ENCODE data around the gene ARID5B. TPM values are rescaled to one million over a fixed set of nuclear protein-coding genes. Genes with fewer than 3 reads are reported as not detected.
A peak's percentile ranks its signal among the peaks of the same experiment; 100 is the strongest.

Gene ARID5B
- total RNA-seq, 1 experiment from 2014 or later: 0.04 TPM

DNA sequence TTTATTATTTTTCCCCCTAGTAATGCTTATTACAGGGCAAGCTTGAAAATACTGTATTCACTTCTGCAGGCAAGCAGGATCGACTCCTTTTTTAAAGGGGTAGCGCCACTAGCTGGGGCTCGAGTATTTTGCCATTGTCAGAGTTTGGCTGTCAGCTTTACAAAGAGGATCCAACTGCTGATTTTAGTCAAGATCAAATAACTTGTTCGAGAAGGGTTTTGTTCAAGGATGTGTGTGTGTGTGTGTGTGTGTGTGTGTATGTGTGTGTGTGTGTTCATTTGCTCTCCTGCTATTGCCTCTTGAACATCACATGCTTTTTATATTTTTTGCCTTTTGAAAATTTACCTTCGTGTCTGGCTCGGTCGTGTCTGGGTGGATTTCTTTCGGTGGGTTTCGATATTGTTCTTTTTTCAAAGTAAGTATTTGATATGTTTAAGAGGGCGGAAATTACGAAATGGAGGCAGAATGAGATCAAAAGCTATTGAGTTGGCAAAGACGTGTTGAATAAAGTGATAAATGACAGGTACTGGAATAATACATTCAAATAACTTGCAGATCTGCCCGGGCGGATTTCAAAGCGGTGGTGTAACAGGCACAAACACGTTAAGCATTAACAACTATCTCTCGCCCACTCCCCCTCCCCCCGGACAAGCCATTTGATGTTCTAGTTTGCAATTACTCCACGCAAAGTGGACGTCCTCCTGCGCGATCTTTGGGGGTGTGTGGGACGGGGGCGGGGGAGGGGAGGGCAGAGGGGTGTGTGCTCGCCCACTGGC is 1.1 kb downstream of the ARID5B start:
- no peak overlapping the region for H2BK12ac ChIP-seq (ENCODE audit: insufficient read length, low read depth, low read length)
- no peak overlapping the region for H4K5ac ChIP-seq (ENCODE audit: insufficient read length, low read depth, low read length)
- no peaks in the 10 kb centered on the region; a peak in 1 of 7 replicates for H3K36me3 Mint-ChIP-seq (ENCODE audit: insufficient read depth in 1 of 3, low read depth in 3 of 3)
- no peak overlapping the region for H4K8ac ChIP-seq (replicated peaks; ENCODE audit: insufficient read length, low read depth, low read length)
- H3K4me1 ChIP-seq (ENCODE audit: insufficient read depth, low read length): no peaks in the 10 kb centered on the region
- peaks cover 37 to 54% of the 10 kb centered on the region in 2 experiments for H3K4me1 Mint-ChIP-seq
- DNase-seq: peak; percentile 50
- H3K27ac ChIP-seq (ENCODE audit: insufficient read length, low read depth, low read length): no peak overlapping the region
- no peaks in the 10 kb centered on the region for H4K20me1 ChIP-seq (ENCODE audit: control insufficient read depth, insufficient read depth, insufficient read length)
- no peak overlapping the region for H3K27ac Mint-ChIP-seq
- H3K27me3 ChIP-seq (ENCODE audit: insufficient read depth, low read length): peaks cover 26% of the 10 kb centered on the region; the same call in 1 of the 2 replicates
- no peak overlapping the region for H2BK20ac ChIP-seq (ENCODE audit: low read depth, low read length, poor library complexity, severe bottlenecking)
- no peaks in the 10 kb centered on the region for H3K9me3 ChIP-seq (ENCODE audit: control insufficient read depth, low read depth, low read length)
- peak overlapping the region; percentile 99 for H3K4me2 ChIP-seq (ENCODE audit: insufficient read depth, insufficient read length, low read length)
- no peak overlapping the region for H2BK15ac ChIP-seq (ENCODE audit: low read depth, low read length)
- peaks cover 35% of the 10 kb centered on the region for H3K23me2 ChIP-seq (ENCODE audit: insufficient read length, low read depth, low read length, poor library complexity, severe bottlenecking)
- peak overlapping the region; percentile 84 to 88 for H3K4me3 Mint-ChIP-seq
- no peak overlapping the region for H3K18ac ChIP-seq (ENCODE audit: insufficient read length, low read depth, low read length)
- H4K91ac ChIP-seq (ENCODE audit: insufficient read length, low read depth, low read length): no peak overlapping the region
- H3K14ac ChIP-seq (ENCODE audit: insufficient read depth, low read length): no peak overlapping the region
- H3K79me1 ChIP-seq (ENCODE audit: insufficient read depth, low read depth, low read length, poor library complexity, severe bottlenecking): no peaks in the 10 kb centered on the region
- no peak overlapping the region for H2AK5ac ChIP-seq (ENCODE audit: insufficient read length, low read length)
- H3K9me3 Mint-ChIP-seq: no peaks in the 10 kb centered on the region; a peak in 1 of 5 replicates
- H3K27me3 Mint-ChIP-seq (ENCODE audit: low read depth): peaks cover 64% of the 10 kb centered on the region
- no peak overlapping the region for H3T11ph ChIP-seq (ENCODE audit: low read length)
- no peak overlapping the region for H3K23ac ChIP-seq (ENCODE audit: insufficient read length, low read depth, low read length)
- no peak overlapping the region for H3K4ac ChIP-seq (ENCODE audit: low read depth, low read length)
- TF ChIP-seq, protein P1, sequence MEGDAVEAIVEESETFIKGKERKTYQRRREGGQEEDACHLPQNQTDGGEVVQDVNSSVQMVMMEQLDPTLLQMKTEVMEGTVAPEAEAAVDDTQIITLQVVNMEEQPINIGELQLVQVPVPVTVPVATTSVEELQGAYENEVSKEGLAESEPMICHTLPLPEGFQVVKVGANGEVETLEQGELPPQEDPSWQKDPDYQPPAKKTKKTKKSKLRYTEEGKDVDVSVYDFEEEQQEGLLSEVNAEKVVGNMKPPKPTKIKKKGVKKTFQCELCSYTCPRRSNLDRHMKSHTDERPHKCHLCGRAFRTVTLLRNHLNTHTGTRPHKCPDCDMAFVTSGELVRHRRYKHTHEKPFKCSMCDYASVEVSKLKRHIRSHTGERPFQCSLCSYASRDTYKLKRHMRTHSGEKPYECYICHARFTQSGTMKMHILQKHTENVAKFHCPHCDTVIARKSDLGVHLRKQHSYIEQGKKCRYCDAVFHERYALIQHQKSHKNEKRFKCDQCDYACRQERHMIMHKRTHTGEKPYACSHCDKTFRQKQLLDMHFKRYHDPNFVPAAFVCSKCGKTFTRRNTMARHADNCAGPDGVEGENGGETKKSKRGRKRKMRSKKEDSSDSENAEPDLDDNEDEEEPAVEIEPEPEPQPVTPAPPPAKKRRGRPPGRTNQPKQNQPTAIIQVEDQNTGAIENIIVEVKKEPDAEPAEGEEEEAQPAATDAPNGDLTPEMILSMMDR (conservative IDR thresholded peaks at IDR 0.05): no peak
- H2AFZ ChIP-seq (ENCODE audit: low read length): no peak overlapping the region
- H3K79me2 ChIP-seq (ENCODE audit: insufficient read depth, low read length): no peaks in the 10 kb centered on the region
- no peak overlapping the region for H3K9ac ChIP-seq (ENCODE audit: extremely low read depth, insufficient read length, low read length)
- H2BK120ac ChIP-seq (ENCODE audit: low read depth, low read length, poor library complexity, severe bottlenecking): no peak overlapping the region
- no peak overlapping the region for H3K56ac ChIP-seq (ENCODE audit: insufficient read length, low read depth, low read length)
- WGBS (ENCODE audit: extremely low coverage, insufficient read length, low lambda C conversion rate): no CpG with 5 or more reads among the region's 25 CpGs
- no peak overlapping the region for H2BK5ac ChIP-seq (ENCODE audit: insufficient read length, low read length)
